Subcutaneous adipose tissue (tissue), 4 donors: ENCODE measurements around the gene CD79A. TPM values are rescaled to one million over a fixed set of nuclear protein-coding genes. Genes with fewer than 3 reads are reported as not detected.

Experiments
- total RNA-seq, 4 donors: library from RNA; depleted of rRNA; stranded (reverse); fragments of >200 nt; gene quantifications; one replicate each; pipeline ENCODE4 v1.1.0, GENCODE V29; 2016
- TF ChIP-seq, protein P1 (sequence below): fragments of 450-650 bp; IDR thresholded peaks from one replicate; pipeline ENCODE4 v1.5.1; 2016; ENCODE audit warnings: low read depth, mild to moderate bottlenecking, control low read depth, antibody characterized with exemption, moderate library complexity

Gene CD79A
- total RNA-seq, 4 donors from 2014 or later = 0.51 TPM; not detected in 3

- TF ChIP-seq, protein P1, sequence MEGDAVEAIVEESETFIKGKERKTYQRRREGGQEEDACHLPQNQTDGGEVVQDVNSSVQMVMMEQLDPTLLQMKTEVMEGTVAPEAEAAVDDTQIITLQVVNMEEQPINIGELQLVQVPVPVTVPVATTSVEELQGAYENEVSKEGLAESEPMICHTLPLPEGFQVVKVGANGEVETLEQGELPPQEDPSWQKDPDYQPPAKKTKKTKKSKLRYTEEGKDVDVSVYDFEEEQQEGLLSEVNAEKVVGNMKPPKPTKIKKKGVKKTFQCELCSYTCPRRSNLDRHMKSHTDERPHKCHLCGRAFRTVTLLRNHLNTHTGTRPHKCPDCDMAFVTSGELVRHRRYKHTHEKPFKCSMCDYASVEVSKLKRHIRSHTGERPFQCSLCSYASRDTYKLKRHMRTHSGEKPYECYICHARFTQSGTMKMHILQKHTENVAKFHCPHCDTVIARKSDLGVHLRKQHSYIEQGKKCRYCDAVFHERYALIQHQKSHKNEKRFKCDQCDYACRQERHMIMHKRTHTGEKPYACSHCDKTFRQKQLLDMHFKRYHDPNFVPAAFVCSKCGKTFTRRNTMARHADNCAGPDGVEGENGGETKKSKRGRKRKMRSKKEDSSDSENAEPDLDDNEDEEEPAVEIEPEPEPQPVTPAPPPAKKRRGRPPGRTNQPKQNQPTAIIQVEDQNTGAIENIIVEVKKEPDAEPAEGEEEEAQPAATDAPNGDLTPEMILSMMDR = no peak
These were observed 3.2 kb downstream of the CD79A start for GRCh38 chr19:41880329-41880708.

GRCh38 chr19:41882568-41883462 is 5.7 kb downstream of the CD79A start, which contains the start of gene ARHGEF1:
ARHGEF1 (plus strand) TSS chr19:41883184; CDS start chr19:41888083, 4,899 bp downstream.
- TF ChIP-seq, protein P1 = no peak

GRCh38 chr19:41883463-41883820 is 6.4 kb downstream of the CD79A start:
- TF ChIP-seq, protein P1 = no peak

DNA sequence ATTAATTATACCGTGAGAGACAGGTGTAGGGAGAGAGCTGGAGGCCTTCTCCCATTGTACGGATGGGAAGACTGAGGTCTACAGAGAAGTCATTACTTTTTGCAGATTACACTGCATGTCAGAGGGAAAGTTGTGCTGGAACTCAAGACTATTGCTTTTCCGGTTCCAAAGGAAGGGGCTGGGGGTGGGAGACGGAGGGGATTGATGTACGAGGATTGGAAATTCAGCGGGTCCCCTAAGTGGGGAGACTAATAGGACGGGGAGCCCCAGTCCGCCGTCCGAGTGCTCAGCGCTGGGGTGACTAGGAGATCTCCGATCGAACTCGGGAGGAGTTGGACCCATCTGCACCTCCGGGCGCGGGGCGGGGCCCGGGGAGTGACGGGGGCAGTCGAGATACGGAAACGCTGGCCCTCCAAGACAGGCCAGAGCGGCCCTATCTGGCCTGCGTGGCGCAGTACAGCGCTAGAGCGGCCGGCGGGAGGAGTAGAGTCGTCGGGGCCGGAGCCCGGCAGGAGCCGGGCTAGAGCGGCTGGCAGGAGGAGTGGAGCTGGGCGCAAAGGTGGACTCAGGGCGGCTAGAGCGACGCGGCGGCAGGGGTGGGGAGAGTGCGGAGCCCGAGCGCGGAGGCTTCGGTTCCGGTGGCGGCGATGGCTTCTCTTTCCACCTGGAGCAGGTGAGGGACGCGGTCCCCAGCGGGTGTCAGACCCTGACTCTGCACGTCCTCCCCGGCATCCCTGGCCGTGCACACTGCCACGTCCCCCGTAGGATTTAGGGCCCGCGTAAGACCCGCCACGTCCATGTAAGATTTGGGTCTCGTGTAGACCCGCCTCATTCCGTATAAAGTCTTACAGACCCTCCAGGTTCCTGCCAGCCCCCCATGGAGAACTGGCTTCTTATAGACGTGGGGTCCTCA is 7.0 kb downstream of the CD79A start:
- TF ChIP-seq, protein P1 = no peak

DNA sequence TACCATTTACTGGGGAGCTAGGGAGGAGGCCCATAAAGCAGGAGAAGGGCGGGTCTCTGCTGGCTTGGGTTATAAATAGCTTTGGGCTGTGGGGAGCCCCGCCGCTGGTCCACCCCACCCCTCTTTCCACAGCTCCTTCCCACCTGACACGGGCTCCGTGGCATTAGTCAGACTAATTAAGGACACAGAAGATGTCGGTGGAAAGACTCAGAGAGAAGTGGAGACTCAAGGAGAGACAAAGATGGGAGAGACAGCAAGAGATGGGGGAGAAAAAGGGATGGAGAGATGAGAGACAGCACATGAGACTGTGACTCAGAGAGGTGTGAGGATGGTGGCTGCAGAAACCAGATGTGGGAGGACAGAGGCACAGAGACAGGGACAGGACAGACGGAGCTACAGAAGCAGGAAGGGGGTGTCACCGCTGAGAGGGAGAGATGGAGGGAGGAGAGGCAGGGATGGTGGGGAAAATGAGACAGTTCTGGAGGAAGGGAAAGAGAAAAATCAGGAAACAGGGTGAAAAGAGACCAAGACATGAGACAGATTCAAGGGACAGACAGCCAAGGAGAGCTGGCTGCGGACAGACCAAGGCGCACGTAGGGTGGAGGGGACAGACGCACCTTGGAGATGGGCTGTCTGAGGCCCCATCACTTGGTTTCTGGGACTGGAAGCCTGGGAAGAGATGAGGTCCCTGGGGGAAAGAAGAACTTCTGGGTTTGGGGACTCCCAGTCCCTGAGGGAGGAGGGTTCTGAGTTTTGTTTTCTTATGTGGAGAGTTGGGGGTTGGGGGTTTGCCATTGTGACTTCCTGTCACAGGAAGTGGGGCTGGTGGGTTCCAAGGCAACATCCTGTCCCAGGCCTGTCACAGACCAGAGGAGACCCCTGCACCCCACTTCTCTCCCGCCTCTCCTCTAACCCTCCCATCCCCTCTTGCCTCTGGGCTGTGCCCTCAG is 10.0 kb downstream of the CD79A start:
- TF ChIP-seq, protein P1 = no peak

DNA sequence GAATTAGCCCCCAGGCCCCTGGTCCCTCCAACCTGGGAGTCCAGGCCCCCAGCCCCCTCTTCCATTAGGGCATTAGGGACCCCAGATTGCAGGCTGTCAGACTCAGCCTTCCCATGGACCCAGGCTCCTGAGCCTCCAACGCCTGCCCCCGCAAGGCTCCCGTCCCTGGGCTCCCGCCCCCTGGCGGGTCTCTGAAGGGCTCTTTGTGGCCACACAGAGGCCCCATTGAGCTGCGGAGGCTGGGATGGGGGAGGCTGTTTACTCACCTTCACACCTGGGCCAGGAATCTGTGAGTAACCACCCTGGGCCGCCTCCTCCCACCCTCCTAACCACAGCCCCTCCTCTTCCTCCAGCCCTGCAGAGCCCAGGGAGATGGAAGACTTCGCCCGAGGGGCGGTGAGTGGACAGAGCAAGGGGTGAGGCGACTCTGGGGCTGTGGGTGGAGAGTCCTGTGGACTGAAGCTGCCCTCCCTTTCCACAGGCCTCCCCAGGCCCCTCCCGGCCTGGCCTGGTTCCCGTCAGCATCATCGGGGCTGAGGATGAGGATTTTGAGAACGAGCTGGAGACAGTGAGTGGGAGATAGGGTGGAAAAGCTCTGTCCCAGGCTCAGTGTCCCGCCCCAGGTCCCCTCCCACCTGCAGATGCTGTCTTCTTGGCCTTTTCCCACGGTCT is 10.8 kb downstream of the CD79A start:
- TF ChIP-seq, protein P1 = no peak
